ENCODE measurements around the gene ARL17B. TPM values are rescaled to one million over a fixed set of nuclear protein-coding genes. Genes with fewer than 3 reads are reported as not detected.

Gene ARL17B
- 3.0 and 4.6 TPM in 2 replicates for total RNA-seq

DNA sequence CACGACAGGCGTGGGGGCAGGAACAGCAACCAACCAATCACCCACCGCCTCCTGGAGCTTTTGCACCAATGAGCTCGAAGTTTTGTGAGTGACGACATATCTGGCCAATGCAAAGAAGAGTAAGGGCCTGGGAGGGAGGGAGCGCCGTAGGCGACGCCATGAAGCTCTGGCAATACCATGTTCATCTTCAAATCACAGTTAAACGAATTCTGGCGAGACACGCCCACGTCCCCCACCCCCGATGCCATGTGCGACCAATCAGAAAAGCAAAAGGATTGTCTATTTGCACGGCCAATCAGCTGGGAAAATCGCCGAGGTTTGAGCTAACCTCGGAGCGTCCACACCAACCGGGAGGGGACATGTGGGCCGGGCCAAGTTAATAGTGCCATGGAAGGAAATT, at the start of gene ARL17B:
TSS of gene ARL17B (minus strand) at position 12 of the 400 bp plus-strand sequence. CDS start 3,369 bp downstream, outside the sequence.

DNA sequence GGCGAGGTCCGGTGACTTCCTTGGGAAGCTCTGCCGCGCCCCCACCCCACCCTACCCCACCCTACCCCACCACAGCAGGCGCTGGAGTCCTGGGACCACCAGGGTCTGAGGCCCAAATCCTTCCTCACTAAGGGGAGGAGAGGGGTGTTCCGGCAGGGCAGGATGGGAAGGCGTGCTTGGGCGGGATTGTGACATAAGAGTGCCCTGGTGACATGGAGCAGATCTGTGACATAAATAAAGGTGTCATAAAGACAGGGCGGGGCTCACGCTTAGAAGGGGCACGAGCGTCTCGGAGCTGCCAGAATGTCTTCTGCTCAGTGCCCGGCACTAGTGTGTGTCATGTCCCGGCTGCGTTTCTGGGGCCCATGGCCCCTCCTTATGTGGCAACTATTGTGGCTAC, 66.7 kb downstream of the ARL17B start, which contains the start of gene LRRC37A:
TSS of gene LRRC37A (plus strand) at position 301 of the 400 bp plus-strand sequence. CDS start at position 304, 3 bp downstream.

Other genes starting within 250 kb of the ARL17B start
- gene KANSL1, start 168.3 kb downstream of the ARL17B start, total RNA-seq: 49.5 and 56.4 TPM in 2 replicates
- 1.1 and 1.7 TPM in 2 replicates for gene LRRC37A, start 66.6 kb downstream of the ARL17B start, total RNA-seq
- 2.8 and 4.0 TPM in 2 replicates for gene LRRC37A2, start 150.7 kb upstream of the ARL17B start, total RNA-seq
- gene ARL17A, start 217.9 kb upstream of the ARL17B start, total RNA-seq: 1.5 and 2.4 TPM in 2 replicates
- 46.8 and 47.6 TPM in 2 replicates for gene NSF, start 228.9 kb upstream of the ARL17B start, total RNA-seq

Data from aortic smooth muscle cell (primary cell).